GM12892 (cell line): ENCODE results near the gene DDA1.
A peak's percentile ranks its signal among the peaks of the same experiment; 100 is the strongest.

Experiments used
- POLR2A ChIP-seq: IDR thresholded peaks from 2 replicates; pipeline ENCODE4 v1.6.1; 2011; ENCODE audit warnings: low read depth, low read length, control low read depth
- POLR2AphosphoS5 ChIP-seq: IDR thresholded peaks from 2 replicates; pipeline ENCODE4 v1.6.1; 2011; ENCODE audit warnings: low read depth, low read length, control low read depth

DNA sequence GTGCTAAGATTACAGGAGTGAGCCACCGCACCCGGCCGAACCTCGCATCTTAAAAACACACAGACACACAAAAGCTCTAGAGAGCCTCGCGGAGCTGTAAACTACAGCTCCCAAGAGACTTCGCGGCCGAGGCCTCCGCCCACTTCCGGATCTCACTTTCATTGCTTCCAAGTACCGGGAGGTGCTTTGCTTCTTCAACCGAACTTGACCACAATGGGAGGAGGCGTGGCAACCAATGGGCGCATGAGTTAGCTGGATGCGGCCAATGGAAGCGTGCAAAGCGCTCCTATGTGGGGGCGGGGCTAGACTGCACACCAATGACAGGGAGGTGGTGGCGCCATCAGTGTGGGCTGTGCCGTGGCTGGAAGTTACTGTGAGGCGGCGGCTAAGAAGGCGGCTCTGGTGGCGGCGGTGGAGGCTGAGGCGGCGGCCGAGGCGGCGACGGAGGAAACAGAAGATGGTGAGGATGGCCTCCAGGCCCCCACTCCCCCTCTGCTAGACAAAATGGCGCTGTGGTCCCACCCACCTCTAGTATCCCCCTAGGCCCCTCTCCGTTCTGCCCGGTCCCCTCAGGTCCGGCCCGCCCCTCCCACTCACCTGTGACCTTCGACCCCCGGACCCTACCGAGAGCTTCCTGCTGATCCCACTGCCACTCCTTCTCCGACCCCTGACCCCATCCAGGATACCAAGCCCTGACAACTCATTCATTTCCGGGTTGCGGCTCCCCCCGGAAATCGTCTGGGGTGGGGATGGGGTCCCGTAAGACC is at the start of gene DDA1:
- TF ChIP-seq POLR2AphosphoS5 (peak; percentile 70; the same call in 1 of the 2 replicates), POLR2A (peak; percentile 74; the same call in 1 of the 2 replicates)
